T-helper 2 cell (primary cell): Measurements from ENCODE around the gene CWH43.
A peak's percentile ranks its signal among the peaks of the same experiment; 100 is the strongest.
"Not testable (repeated sequence)": the region's sequence is repeated elsewhere in the genome, so short reads cannot be mapped to it uniquely, and the experiment has no call there.

ENCODE experiments used
- DNase-seq, 5 experiments: peaks; one replicate each; pipeline versions ENCODE4 v3.0.0 to v3.0.0-alpha.2; 2012 to 2022

CWH43 gene

DNA sequence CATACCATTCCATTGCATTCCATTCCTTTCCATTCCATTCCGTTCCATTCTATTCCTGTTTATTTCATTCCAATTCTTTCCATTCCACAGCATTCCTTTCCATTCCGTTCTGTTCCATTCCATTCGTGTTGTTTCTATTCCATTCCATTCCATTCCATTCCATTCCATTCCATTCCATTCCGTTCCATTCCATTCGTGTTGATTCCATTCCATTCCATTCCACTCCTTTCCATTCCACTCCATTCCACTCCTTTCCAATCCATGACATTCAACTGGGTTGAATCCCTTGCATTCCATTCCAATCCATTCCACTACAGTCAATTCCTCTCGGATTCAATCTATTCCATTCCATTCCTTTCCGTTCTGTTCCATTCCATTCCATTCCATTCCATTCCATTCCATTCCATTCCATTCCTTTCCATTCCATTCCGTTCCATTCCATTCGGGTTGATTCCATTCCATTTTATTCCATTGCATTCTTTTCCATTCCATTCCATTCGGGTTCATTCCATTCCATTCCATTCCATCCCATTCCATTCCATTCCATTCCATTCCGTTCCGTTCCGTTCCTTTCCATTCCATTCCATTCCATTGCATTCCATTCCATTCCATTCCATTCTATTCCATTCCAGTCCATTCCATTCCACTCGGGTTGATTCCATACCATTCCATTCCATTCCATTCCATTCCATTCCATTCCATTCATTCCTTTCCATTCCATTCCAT is 112.1 kb downstream of the CWH43 start:
- DNase-seq, result not testable (repeated sequence)

DNA sequence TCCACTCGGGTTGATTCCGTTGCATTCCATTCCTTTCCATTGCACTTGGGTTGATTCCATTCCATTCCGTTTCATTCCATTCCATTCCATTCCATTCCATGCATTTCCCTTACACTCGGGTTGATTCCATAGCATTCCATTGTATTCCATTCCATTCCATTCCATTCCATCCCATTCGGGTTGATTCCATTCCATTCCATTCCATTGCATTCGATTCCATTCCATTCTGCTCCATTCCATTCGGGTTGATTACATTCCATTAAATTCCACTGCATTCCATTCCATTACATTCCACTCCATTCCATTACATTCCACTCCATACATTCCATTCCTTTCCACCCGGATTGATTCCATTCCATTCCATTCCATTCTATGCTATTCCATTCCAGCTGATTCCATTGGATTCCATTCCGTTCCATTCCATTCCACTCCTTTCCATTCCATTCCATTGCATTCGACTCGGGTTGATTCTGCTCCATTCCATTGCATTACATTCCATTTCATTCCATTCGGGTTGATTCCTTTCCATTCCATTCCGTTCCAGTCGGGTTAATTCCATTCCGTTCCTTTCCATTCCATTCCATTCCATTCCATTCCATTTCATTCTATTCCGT is 113.9 kb downstream of the CWH43 start:
- not testable (repeated sequence) for DNase-seq

DNA sequence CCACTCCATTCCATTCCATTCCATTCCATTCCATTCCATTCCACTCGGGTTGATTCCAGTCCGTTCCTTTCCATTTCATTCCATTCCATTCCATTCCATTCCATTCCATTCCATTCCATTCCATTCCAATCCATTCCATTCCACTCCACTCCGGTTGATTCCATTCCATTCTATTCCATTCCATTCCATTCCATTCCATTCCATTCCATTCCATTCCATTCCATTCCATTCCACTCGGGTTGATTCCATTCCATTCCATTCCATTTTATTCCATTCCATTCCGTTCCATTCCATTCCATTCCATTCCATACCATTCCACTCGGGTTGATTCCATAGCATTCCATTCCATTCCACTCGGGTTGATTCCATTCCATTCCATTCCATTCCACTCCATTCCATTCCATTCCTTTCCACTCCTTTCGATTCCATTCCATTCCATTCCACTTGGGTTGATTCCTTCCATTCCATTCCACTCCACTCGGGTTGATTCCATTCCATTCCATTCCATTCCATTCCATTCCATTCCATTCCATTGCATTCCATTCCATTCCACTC is 116.3 kb downstream of the CWH43 start:
- DNase-seq, result not testable (repeated sequence)

DNA sequence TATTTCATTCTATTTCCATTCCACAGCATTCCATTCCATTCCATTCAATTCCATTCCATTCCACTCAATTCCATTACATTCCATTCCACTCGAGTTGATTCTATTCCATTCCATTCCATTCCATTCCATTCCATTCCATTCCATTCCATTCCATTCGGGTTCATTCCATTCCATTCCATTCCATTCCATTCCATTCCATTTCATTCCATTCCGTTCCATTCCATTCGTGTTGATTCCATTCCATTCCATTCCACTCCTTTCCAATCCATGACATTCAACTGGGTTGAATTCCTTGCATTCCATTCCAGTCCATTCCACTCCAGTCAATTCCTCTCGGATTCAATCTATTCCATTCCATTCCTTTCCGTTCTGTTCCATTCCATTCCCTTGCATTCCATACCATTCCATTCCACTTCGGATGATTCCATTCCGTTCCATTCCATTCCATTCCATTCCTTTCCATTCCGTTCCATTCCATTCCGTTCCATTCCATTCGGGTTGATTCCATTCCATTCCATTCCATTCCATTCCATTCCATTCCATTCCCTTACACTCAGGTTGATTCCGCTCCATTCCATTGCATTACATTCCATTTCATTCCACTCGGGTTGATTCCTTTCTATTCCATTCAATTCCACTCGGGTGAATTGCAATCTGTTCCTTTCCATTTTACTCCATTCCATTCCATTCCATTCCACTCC is 117.5 kb downstream of the CWH43 start:
- not testable (repeated sequence) for DNase-seq

DNA sequence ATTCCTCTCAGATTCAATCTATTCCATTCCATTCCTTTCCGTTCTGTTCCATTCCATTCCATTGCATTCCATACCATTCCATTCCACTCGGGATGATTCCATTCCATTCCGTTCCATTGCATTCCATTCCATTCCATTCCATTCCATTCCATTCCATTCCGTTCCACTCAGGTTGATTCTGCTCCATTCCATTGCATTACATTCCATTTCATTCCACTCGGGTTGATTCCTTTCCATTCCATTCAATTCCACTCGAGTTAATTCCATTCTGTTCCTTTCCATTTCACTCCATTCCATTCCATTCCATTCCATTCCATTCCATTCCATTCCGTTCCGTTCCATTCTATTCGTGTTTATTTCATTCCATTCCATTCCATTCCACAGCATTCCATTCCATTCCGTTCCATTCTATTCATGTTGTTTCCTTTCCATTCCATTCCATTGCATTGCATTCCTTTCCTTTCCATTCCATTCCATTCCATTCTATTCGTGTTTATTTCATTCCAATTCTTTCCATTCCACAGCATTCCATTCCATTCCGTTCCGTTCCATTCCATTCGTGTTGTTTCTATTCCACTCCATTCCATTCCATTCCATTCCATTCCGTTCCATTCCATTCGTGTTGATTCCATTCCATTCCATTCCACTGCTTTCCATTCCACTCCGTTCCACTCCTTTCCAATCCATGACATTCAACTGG is 118.3 kb downstream of the CWH43 start:
- DNase-seq, result not testable (repeated sequence)

DNA sequence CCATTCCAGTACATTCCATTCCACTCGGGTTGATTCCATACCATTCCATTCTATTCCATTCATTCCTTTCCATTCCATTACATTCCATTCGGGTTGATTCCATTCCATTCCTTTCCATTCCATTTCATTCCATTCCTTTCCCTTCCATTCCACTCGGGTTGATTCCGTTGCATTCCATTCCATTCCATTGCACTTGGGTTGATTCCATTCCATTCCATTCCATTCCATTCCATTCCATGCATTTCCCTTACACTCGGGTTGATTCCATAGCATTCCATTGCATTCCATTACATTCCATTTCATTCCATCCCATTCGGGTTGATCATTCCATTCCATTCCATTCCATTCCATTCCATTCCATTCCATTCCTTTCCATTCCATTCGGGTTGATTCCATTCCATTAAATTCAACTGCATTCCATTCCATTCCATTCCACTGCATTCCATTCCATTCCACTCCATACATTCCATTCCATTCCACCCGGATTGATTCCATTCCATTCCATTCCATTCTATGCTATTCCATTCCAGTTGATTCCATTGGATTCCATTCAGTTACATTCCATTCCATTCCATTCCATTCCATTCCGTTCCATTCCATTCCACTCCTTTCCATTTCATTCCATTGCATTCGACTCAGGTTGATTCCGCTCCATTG is 119.3 kb downstream of the CWH43 start:
- not testable (repeated sequence) for DNase-seq

DNA sequence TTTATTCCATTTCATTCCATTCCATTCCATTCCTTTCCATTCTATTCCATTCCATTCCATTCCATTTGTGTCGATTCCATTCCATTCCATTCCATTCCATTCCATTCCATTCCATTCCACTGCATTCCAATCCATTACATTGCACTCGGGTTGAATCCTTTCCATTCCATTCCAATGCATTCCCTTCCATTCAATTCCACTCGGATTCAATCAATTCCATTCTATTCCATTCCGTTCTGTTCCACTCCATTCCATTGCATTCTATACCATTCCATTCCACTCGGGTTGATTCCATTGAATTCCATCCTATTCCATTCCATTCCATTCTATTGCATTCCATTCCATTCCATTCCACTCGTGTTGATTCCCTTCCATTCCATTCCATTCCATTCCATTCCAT is 121.2 kb downstream of the CWH43 start:
- DNase-seq, result peak in 1 of 5 experiments; percentile 50

DNA sequence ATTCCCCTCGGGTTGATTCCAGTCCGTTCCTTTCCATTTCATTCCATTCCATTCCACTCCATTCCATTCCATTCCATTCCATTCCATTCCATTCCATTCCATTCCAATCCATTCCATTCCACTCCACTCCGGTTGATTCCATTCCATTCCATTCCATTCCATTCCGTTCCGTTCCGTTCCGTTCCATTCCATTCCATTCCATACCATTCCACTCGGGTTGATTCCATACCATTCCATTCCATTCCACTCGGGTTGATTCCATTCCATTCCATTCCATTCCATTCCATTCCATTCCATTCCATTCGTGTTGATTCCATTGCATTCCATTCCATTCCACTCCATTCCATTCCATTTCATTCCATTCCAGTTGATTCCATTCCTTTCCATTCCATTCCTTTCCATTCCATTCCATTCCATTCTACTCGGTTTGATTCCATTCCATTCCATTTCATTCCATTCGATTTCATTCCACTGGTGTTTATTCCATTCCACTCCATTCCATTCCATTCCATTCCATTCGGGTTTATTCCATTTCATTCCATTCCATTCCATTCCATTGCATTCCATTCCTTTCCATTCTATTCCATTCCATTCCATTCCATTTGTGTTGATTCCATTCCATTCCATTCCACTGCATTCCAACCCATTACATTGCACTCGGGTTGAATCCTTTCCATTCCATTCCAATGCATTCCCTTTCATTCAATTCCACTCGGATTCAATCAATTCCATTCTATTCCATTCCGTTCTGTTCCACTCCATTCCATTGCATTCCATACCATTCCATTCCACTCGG is 122.3 kb downstream of the CWH43 start:
- DNase-seq, result not testable (repeated sequence)

DNA sequence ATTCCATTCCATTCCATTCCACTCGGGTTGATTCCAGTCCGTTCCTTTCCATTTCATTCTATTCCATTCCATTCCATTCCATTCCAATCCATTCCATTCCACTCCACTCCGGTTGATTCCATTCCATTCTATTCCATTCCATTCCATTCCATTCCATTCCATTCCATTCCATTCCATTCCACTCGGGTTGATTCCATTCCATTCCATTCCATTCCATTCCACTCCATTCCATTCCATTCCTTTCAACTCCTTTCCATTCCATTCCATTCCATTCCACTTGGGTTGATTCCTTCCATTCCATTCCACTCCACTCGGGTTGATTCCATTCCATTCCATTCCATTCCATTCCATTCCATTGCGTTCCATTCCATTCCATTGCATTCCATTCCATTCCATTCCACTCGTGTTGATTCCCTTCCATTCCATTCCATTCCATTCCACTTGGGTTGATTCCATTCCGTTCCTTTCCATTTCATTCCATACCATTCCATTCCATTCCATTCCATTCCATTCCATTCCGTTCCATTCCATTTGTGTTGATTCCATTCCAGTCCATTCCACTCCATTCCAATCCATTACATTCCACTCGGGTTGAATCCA is 123.6 kb downstream of the CWH43 start:
- not testable (repeated sequence) for DNase-seq

DNA sequence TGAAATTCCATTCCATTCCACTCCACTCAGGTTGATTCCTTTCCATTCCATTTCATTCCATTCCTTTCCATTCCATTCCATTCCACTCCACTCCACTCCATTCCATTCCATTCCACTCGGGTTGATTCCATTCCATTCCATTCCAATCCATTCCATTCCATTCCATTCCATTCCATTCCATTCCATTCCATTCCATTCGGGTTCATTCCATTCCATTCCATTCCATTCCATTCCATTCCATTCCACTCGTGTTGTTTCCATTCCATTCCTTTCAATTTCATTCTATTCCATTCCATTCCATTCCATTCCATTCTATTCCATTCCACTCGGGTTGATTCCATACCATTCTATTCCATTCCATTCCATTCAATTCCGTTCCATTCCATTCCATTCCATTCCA is 124.5 kb downstream of the CWH43 start:
- DNase-seq, result not testable (repeated sequence)
